HG03342 (cell line): ENCODE measurements around the gene ZNF423.

Experiments
- ATAC-seq: cut with Tn5 transposase; IDR thresholded peaks from one replicate; pipeline ENCODE4 v1.9.1; 2021; ENCODE audit warnings: mild to moderate bottlenecking, moderate library complexity; ENCODE audit not compliant: unreplicated experiment

ZNF423 gene

GRCh38 chr16:49467540-49468372, 388.2 kb downstream of the ZNF423 start:
- ATAC-seq, result no peak

DNA sequence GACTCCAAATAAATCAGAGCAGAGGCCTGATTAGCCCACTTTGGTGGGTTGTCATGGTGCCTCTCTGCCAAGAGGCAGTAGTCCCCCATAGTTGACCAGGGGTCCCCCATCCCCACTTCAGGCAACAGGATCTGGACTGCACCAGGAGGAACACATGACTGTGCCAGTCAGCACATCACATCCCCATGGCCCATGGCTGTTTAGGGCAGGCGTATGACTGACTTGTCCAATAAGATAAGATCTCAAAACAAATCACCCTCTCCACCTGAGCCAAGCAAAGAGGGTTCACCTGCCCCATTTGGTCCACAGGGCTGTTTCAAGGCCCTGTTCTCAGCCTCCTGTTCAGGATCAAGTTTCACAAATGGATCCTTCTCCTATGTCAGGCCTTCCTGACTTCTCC, 389.0 kb downstream of the ZNF423 start:
- no peak for ATAC-seq

DNA sequence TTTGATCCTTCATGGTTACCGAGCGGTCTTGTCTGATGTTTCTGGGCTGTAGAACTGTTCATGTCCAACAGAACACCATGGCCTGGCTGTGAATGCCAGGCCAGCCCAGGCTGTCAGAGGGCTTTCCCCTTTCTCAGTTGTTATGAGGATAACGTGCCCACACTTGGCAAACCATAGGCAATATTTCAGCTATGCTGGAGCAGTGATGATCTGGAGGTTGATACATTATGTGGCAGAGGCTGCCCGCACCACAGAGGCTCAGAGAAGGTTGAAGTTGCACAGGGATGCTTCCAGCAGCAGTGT, 389.4 kb downstream of the ZNF423 start:
- ATAC-seq, result no peak

GRCh38 chr16:49465661-49466528, 390.0 kb downstream of the ZNF423 start:
- no peak for ATAC-seq

DNA sequence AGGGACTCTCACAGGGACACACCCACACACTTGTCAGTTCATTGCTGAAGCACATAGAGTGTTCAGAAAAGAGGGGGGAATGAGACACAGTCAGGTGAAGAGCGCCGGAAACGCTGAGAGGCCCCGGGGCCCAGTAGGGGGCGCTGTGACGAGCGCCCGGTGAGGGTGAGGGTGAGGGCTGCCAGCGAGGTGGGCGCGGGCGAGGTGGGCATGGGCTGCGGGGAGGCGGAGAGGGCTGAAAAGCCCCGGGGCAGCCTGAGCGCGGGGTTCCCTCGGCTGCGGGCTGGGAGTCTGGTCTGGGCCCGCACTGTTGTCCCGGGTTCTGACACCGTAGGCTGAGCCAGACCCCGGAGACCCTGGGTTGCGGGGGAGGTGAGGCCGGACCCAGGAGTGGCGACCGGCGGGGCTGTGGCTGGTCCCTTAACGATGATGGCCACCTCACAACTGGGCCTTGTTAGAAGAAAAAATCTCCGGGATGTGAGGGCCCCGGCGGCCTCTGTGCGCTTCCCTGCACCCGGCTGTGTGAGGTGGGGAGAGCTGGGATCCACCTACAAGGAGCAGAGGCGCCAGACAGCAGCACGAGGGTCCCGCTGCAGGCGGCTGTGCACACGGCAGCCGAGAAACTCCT, 390.9 kb downstream of the ZNF423 start:
- ATAC-seq, result no peak

DNA sequence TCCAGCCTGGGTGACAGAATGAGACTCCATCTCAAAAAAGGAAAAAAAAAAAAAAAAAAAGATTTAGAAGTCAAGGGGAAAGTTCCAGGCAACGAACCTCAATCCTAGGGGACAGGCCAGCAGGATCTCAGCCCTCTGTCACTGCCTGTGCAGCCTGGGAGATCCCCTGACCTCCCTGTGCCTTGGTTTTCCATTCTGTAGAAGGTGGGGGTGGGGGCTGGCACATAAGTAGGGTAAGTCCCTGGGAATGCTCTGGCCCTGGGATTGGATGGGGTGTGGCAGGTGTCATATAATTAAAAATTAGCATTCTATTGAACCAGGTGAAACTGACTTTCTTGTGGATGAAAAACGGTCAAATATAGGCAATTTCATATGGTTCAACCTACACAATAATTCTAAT, 391.8 kb downstream of the ZNF423 start:
- ATAC-seq, result no peak

- peak; percentile 83 for ATAC-seq
Observed at GRCh38 chr16:49463529-49463928, 392.4 kb downstream of the ZNF423 start.

DNA sequence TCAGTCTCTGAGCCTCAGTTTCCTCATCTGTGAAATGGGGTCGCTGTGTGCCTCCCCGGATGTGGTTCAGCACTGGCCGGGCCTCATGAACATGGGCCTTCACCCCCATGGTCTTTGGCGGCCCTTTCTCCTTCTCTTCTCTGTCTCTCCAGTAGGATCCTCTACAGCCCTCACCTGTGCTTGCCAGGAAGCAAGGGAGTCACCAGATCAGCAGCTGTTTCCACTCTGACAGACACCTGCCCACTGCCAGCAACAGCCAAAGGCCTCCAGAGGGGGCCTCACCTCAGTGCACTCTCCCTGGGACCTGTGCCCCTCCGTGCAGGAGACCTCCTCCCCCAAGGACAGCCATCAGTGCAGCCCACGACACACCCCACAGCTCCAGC, 392.9 kb downstream of the ZNF423 start:
- peak; percentile 19 for ATAC-seq

DNA sequence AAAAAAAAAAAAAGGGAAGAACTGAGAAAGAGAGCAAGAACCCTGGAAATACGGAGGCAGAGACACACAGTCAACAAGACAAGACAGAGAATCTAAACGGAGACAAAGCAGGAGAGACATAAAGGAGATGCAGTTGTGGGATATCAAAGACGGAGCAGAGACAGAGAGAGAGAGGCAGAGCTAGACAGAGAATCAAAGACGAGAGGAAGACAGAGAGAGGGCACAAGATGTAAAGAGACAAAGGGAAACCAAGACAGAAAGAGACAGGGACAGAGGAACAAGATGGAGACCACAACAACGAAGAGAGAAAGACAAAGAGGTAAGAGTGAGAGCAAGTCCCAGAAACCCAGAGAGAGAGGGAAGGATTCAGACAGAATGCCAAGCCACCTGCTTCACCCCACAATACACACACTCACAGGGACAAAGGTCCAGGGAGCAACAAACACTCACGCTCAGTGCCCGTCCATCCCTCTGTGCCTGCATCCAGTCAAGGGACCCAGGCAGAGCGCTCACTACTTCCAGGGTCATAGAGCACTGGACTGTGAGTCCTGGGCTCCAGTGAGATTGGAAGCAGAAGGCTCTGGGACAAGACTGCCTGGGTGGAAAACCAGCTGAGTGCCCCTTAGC, 393.4 kb downstream of the ZNF423 start:
- no peak for ATAC-seq

GRCh38 chr16:49461517-49461951, 394.4 kb downstream of the ZNF423 start:
- no peak for ATAC-seq

DNA sequence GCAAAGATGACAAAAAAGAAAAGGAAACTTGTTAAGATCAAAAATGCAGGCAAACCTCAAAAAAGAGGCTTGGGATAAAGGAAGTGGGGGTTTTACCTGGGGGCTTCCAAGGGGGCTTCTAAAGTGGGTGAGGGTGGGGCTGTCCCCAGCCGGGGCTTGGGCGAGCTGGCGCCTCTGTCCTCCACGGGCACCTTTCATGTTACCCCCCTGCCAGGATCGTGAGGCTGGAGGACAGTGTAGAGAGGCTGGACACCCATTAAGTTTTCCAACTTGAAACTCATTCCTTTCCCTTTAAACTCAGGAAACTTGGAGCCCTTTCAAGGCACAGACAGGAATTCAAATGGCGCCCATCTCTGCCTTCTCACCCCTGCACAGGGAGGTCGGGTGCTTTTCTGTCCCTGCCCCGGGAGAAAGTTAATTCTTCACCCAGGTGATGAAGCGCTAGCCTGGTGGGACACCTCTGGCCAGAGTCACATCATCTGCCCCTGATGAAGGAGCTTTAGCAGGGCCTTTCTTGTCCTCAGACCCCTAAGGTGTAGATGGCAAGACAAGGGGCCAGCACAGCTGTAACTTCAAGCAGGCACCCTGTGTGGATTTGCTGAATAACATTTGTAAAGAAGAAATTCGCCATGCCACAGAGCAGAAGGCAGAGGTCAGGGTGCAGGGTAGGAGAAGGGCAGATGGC, 395.0 kb downstream of the ZNF423 start:
- no peak for ATAC-seq

DNA sequence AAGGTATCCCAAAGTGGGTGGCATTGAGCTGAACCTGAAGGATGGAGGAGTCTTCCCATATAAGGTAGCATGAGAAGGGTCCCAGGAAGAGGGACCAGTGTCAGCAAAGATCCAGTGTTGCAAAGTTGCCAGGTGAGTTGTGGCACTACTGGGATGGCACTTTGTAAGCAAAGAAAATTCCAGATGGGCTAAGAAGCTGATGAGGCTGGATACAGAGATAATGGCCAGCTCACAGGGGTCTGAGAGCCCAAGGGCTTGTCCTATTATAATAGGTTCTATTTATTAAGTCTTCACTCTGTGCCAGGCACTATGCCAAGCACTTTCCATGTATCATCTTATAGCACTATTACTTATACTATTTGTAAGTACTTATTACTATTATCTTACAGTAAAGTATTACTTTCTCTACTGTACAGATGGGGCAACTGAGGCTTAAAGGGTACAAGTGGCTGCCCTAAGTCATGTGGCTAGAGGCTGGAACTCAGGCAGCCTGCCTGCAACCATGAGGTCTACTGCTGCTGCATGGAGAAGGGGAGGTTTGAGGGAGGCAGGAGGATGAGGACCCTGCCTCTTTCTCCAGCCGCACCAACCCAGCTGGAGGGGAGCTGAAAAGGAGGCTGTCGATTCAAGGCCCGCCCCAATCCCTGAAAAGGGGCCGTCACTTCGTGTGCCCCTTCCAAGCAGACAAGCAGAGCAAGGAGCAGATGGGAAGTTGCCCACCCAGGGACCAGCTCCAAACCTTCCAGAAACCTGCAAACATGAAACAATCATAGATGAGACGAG, 395.8 kb downstream of the ZNF423 start:
- ATAC-seq, result no peak

- ATAC-seq, result no peak
Observed at GRCh38 chr16:49458656-49459445, 397.1 kb downstream of the ZNF423 start.

- ATAC-seq, result no peak
Observed at GRCh38 chr16:49458243-49458642, 397.7 kb downstream of the ZNF423 start.

DNA sequence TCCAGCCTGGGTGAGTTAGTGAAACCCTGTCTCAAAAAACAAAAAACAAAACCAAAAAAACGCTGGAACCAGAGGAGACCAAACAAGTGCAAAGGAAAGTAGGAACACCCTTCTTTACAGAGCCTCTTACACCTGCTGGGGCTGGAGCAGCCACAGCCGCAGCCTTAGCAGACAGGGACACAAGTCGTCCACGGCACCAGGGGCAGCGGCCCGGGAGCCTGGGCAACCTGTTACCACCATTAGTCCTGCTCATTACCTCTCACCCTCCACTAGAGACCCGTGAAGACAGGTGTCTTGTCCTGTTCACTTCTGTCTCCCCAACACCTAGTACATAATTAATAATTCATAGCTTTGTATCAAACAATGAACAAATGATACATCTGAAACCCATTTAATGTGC, 398.7 kb downstream of the ZNF423 start:
- no peak for ATAC-seq

DNA sequence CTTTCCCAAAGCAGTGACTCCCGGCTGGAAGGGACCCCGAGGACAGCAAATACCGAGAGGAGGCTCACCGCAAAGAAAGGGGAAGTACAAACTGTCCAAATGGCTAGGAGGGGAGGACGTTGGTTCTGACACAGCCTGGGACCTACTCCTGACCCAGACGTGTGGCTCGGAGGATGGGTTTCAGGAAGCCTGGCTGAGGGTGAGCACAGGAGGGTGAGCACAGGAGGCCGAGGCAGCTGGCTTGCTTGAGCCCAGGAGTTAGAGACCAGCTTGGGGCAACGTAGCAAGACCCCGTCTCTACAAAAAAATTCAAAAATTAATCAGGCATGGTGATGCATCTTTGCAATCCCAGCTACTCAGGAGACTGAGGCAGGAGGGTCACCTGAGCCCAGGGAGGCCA, 399.1 kb downstream of the ZNF423 start:
- no peak for ATAC-seq

DNA sequence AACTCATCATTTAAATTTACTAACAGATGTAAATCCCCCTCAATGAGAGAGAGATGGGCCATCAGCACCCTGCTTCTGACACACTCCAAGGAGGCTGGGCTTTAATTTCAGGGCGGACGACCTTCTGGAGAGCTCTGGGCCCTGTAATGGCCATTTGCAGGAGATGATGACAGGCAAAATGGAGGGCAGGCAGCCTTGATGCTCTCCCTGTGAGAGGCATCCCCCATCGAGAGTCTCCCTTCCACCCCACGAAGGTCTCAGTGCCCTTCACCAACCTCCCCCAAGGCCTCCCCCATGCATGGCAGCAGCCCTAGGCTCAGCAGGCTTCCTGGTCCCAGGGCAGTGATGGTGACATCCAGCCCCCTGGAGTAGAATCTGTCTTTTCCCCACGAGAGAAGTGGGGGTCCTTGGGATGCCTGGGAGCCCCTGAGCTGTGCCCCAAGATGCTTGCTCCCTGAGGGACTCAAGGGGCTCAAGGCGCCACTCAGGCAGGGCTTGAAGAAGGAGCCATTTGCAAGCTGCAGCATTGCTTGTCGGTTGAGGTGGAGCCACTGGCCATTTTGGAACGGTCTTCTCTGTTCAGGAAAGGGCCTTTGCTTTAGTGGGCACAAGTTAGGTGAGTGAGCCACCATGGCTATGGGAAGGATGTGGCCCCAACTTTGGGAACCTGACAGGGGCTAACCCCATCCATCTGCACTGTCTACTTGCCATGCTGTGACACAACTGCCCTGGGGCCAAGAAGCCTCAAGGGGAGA, 399.7 kb downstream of the ZNF423 start:
- ATAC-seq, result no peak

DNA sequence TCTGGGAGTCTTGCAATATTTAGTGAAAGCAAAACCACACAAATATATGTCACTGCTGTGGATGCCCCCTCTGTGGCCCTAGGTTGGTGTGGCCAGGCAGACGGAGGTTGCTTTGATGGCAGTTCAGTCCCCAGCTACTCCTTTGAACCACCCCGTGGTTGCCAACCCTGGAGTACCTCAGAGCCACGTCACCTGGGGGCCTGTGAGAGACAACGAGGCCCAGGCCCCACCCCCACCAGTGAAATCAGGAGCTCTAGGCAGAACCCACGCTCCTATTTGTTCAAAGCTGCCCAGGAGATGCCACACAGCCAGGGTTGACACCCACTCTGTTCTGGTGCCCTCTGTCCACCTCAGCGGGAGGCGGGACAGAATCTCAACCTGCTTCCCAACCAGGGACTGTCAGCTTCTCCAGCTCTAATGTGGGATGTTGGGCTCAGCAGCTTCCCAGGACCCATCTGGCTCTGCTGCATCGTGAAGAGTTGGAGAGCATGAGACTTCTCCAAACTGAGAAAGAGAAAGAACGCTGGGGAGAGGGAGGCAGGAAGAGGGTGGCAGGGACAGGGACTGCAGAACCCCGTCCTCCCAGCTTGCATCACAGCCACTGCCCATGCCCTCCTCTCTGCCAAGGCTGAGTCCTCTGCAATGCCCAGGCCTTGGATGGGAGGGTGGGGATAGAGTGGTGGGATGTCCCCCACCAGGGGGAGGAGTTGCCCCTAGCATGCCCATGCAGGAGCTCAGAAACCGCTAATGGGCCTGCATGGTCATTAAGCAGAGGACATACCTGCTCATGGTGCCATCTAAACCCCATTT, 400.5 kb downstream of the ZNF423 start:
- no peak for ATAC-seq
